Vagina (tissue), 2 donors: ENCODE results near the gene NOA1. TPM values are rescaled to one million over a fixed set of nuclear protein-coding genes. Genes with fewer than 3 reads are reported as not detected.

ENCODE experiments used
- DNase-seq, 2 donors: peaks; one replicate each; pipeline ENCODE4 v3.0.0-alpha.2; 2017; ENCODE audit errors: extremely low spot score in 2 of 2
- H3K27ac ChIP-seq: fragments of 200-600 bp; sonication (generic); one replicate; pipeline ENCODE4 v1.5.1; 2019
- H3K27me3 ChIP-seq: fragments of 200-600 bp; sonication (generic); one replicate; pipeline ENCODE4 v1.5.1; 2019
- H3K36me3 ChIP-seq, 2 donors: fragments of 200-600 bp; sonication (generic); one replicate each; pipeline ENCODE4 v1.5.1; 2017 to 2019
- H3K4me1 ChIP-seq: fragments of 200-600 bp; sonication (generic); one replicate; pipeline ENCODE4 v1.5.1; 2019
- H3K4me3 ChIP-seq, 2 donors: fragments of 200-600 bp; sonication (generic); 1 replicate in 1 of 2; 2 replicates in 1 of 2; pipeline ENCODE4 v1.5.1; 2016 to 2019
- H3K9me3 ChIP-seq: fragments of 200-600 bp; sonication (generic); one replicate; pipeline ENCODE4 v1.5.1; 2019
- CTCF ChIP-seq, 3 experiments: fragments of 450-650 bp in 2 of 3; fragments of 200-600 bp in 1 of 3; sonication (generic) in 1 of 3; IDR thresholded peaks; one replicate each; pipeline ENCODE4 v1.5.1; 2017 to 2019; ENCODE audit warnings: antibody characterized with exemption in 3 of 3, mild to moderate bottlenecking in 2 of 3, moderate library complexity in 2 of 3
- POLR2A ChIP-seq, 2 donors: fragments of 450-650 bp; IDR thresholded peaks; one replicate each; pipeline ENCODE4 v1.6.1; 2017; ENCODE audit warnings: antibody characterized with exemption in 2 of 2, mild to moderate bottlenecking in 2 of 2, moderate library complexity in 2 of 2
- POLR2AphosphoS5 ChIP-seq, 2 donors: sonication (generic); formaldehyde crosslinking; IDR thresholded peaks; one replicate each; pipeline ENCODE4 v1.9.0; 2017; ENCODE audit warnings: antibody characterized with exemption in 2 of 2, mild to moderate bottlenecking in 2 of 2, low read depth in 1 of 2; ENCODE audit not compliant: insufficient read depth in 1 of 2
- intact Hi-C: fragments of 100-400 bp; cut with DNase I; formaldehyde crosslinking; loops from one replicate; pipeline ENCODE4 v1.15.1; 2023
- total RNA-seq: library from RNA; depleted of rRNA; stranded (reverse); fragments of >200 nt; gene quantifications from one replicate; pipeline ENCODE4 v1.2.3, GENCODE V29; 2016

The NOA1 gene
- total RNA-seq, 1 donor from 2014 or later = 25.3 TPM

DNA sequence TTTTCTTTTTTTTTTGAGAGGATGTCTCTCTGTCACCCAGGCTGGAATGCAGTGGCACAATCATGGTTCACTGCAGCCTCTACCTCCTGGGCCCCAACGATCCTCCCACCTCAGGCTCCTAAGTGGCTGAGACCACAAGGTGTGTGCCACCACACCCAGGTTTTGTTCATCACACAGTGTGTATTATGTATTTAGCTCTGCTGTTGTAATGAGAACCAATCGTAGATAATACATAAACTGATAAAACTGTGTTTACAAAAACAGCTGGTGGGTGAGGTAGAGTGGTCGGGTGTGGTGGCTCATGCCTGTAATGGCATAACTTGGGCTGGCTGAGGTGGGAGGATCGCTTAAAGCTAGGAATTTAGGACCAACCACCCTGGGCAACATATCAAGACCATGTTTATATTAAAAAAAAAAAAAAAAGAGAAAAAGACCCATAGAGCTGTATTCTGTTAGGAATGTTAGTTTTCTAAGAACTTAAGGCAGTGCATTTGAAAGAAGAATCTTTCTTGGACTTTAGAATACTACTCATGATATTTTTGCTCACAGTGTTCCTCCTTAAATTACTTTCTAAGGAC lies 36.2 kb upstream of the NOA1 start:
- Histone ChIP-seq H3K27me3 (no peaks in the 10 kb centered on the region), H3K4me3 (no peak overlapping the region), H3K36me3 (peaks cover 9 to 85% of the 10 kb centered on the region in 2 donors), H3K27ac (no peak overlapping the region), H3K4me1 (no peaks in the 10 kb centered on the region), H3K9me3 (no peaks in the 10 kb centered on the region)
- DNase-seq = no peak
- TF ChIP-seq POLR2AphosphoS5 (IDR thresholded peaks at IDR 0.05; ENCODE audit: insufficient read depth in 1 of 2, low read depth in 1 of 2) (no peak), CTCF (IDR thresholded peaks at IDR 0.05) (no peak), POLR2A (IDR thresholded peaks at IDR 0.05) (no peak)
- intact Hi-C loops = no loop called here

- no peak for TF ChIP-seq POLR2A (IDR thresholded peaks at IDR 0.05)
- TF ChIP-seq CTCF (IDR thresholded peaks at IDR 0.05) = no peak
- TF ChIP-seq POLR2AphosphoS5 (IDR thresholded peaks at IDR 0.05; ENCODE audit: insufficient read depth in 1 of 2, low read depth in 1 of 2) = no peak
- H3K27me3 ChIP-seq = no peaks in the 10 kb centered on the region
These were observed 22.3 kb upstream of the NOA1 start for GRCh38 chr4:56999751-57000150.

GRCh38 chr4:56995525-56995924 lies 18.1 kb upstream of the NOA1 start:
- Histone ChIP-seq H3K36me3 (peaks cover 0 to 35% of the 10 kb centered on the region in 2 donors), H3K27me3 (no peaks in the 10 kb centered on the region), H3K4me3 (no peak overlapping the region), H3K9me3 (no peaks in the 10 kb centered on the region), H3K27ac (peak overlapping the region; percentile 30), H3K4me1 (peaks cover 10% of the 10 kb centered on the region)
- no peak for DNase-seq
- TF ChIP-seq POLR2A (IDR thresholded peaks at IDR 0.05) (no peak), POLR2AphosphoS5 (IDR thresholded peaks at IDR 0.05; ENCODE audit: insufficient read depth in 1 of 2, low read depth in 1 of 2) (peak in 1 of 2 donors; percentile 35)
- intact Hi-C loops = no loop called here

More at GRCh38 chr4:56999751-57000150, 22.3 kb upstream of the NOA1 start:
- H3K36me3 ChIP-seq = peaks cover 0 to 48% of the 10 kb centered on the region in 2 donors
- H3K9me3 ChIP-seq = no peaks in the 10 kb centered on the region
- intact Hi-C loops = no loop called here
- H3K27ac ChIP-seq = no peak overlapping the region
- no peak overlapping the region for H3K4me3 ChIP-seq
- peaks cover 10% of the 10 kb centered on the region for H3K4me1 ChIP-seq
- DNase-seq = no peak

GRCh38 chr4:56990109-56990905 lies 12.9 kb upstream of the NOA1 start:
- intact Hi-C loops = no loop called here
- TF ChIP-seq CTCF (IDR thresholded peaks at IDR 0.05) = no peak
- TF ChIP-seq POLR2A (IDR thresholded peaks at IDR 0.05) = no peak
- TF ChIP-seq POLR2AphosphoS5 (IDR thresholded peaks at IDR 0.05; ENCODE audit: insufficient read depth in 1 of 2, low read depth in 1 of 2) = no peak
- Histone ChIP-seq H3K4me3 (no peak overlapping the region), H3K9me3 (no peaks in the 10 kb centered on the region), H3K4me1 (peaks cover 4% of the 10 kb centered on the region), H3K27me3 (no peaks in the 10 kb centered on the region), H3K27ac (no peak overlapping the region), H3K36me3 (peaks cover 0 to 47% of the 10 kb centered on the region in 2 donors)
- no peak for DNase-seq

DNA sequence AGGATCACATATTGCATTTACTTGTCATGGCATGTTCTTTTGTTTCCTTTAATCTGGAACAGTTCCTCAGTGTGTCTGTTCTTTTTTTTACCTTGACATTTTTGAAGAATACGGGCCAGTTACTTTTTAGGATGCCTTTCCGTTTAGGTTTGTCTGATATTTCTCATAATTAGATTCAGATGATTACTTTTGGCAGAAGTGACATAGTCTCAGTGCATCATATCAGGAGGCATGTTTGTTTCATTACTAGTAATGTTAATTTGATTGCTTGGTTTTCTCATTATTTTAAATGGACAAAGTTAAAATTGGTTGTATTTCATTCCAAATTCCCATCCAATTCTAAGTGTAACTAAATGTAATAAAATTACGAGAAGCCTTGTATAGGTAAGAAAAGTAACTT lies 9.5 kb upstream of the NOA1 start:
- no peak overlapping the region for H3K4me3 ChIP-seq
- peaks cover 22% of the 10 kb centered on the region for H3K4me1 ChIP-seq
- H3K9me3 ChIP-seq = no peaks in the 10 kb centered on the region
- TF ChIP-seq POLR2A (IDR thresholded peaks at IDR 0.05) (no peak), POLR2AphosphoS5 (IDR thresholded peaks at IDR 0.05; ENCODE audit: insufficient read depth in 1 of 2, low read depth in 1 of 2) (no peak), CTCF (IDR thresholded peaks at IDR 0.05) (no peak)
- intact Hi-C loops = no loop called here
- no peak for DNase-seq
- H3K27ac ChIP-seq = no peak overlapping the region
- H3K36me3 ChIP-seq = peaks cover 0 to 37% of the 10 kb centered on the region in 2 donors
- H3K27me3 ChIP-seq = no peaks in the 10 kb centered on the region
